Heart left ventricle (tissue), 16 donors: Measurements from ENCODE around the gene STARD13. TPM values are rescaled to one million over a fixed set of nuclear protein-coding genes. Genes with fewer than 3 reads are reported as not detected.
A peak's percentile ranks its signal among the peaks of the same experiment; 100 is the strongest.

ENCODE experiments used
- ATAC-seq, 4 donors: fragments of 200-7000 bp; cut with Tn5 transposase; one replicate each; pipeline ENCODE4 v1.9.1; 2020 to 2022; ENCODE audit warnings: moderate library complexity in 4 of 4, mild to moderate bottlenecking in 3 of 4, moderate number of reproducible peaks in 1 of 4
- DNase-seq, 5 donors: peaks; one replicate each; pipeline ENCODE4 v3.0.0-alpha.2; 2020
- H3K27ac ChIP-seq, 12 donors: fragments of 200-600 bp; sonication (generic) in 4 of 12; one replicate each; pipeline versions ENCODE4 v1.5.0 to v1.8.0; 2016 to 2022; ENCODE audit warnings: mild to moderate bottlenecking in 2 of 12
- H3K27me3 ChIP-seq, 9 donors: fragments of 200-600 bp; sonication (generic) in 2 of 9; one replicate each; pipeline versions ENCODE4 v1.5.1 to v1.8.0; 2016 to 2022; ENCODE audit warnings: mild to moderate bottlenecking in 3 of 9
- H3K36me3 ChIP-seq, 9 donors: fragments of 200-600 bp; sonication (generic) in 2 of 9; one replicate each; pipeline versions ENCODE4 v1.5.0 to v1.8.0; 2018 to 2022; ENCODE audit warnings: mild to moderate bottlenecking in 2 of 9
- H3K4me1 ChIP-seq, 12 donors: fragments of 200-600 bp; sonication (generic) in 4 of 12; one replicate each; pipeline versions ENCODE4 v1.5.0 to v1.8.0; 2016 to 2022; ENCODE audit warnings: mild to moderate bottlenecking in 3 of 12
- H3K4me3 ChIP-seq, 12 donors: fragments of 200-600 bp; sonication (generic) in 4 of 12; one replicate each; pipeline versions ENCODE4 v1.5.0 to v1.8.0; 2017 to 2022; ENCODE audit warnings: mild to moderate bottlenecking in 9 of 12, moderate library complexity in 4 of 12
- H3K9me3 ChIP-seq, 12 donors: fragments of 200-600 bp; sonication (generic) in 4 of 12; one replicate each; pipeline versions ENCODE4 v1.5.0 to v1.8.0; 2016 to 2022; ENCODE audit warnings: mild to moderate bottlenecking in 1 of 12
- POLR2A ChIP-seq, 2 donors: fragments of 450-650 bp; IDR thresholded peaks; one replicate each; pipeline ENCODE4 v1.6.1; 2017; ENCODE audit warnings: antibody characterized with exemption in 2 of 2, mild to moderate bottlenecking in 2 of 2, moderate library complexity in 2 of 2
- WGBS, 4 donors: extraction: QIAGEN DNeasy Blood & Tissue Kit in 2 of 4; methylation state at CpG; one replicate each; pipeline versions ENCODE4 v1.1.5 to v1.1.7; 2013 to 2018; 5-methylcytosine and 5-hydroxymethylcytosine counted together
- intact Hi-C, 10 donors: fragments of 100-400 bp; cut with DNase I; formaldehyde crosslinking; loops; one replicate each; pipeline versions ENCODE4 v1.11.1 to v1.14.2; 2022
- polyA plus RNA-seq, 2 donors: library from polyadenylated mRNA; stranded (reverse); fragments of 200-250 nt; gene quantifications; one replicate each; pipeline ENCODE4 v1.2.3, GENCODE V29; 2013
- total RNA-seq, 9 donors: library from RNA; depleted of rRNA in 2 of 9; stranded (reverse); fragments of >200 nt in 2 of 9; fragmentation: NEBNext Ultra II Directional in 3 of 9; extraction: Animal tissue kit (Norgen Biotek cat#: 25700) in 3 of 9; gene quantifications; one replicate each; pipeline versions ENCODE4 v1.1.0 to v1.2.4, GENCODE V29; 2016 to 2023
- TF ChIP-seq, protein P1 (sequence below), 12 donors: fragments of 200-600 bp; sonication (generic) in 4 of 12; IDR thresholded peaks; one replicate each; pipeline versions ENCODE4 v1.5.0 to v1.8.0; 2018 to 2022; ENCODE audit warnings: antibody characterized with exemption in 12 of 12, mild to moderate bottlenecking in 5 of 12
- donor health status: ischemic (EF 13 %, LVEDD 7.1; RV severe dilation, severe dysfunction).
- donor health status: healthy with polysubstance abuse.
- donor health status: DM: no; HTN: yes; CAD: no.
- donor health status: DM: no; HTN: no; CAD: no.
- donor health status: ischemic (EF 25% LVEDD 6.9; RV normal size, moderate dysfunction).
- donor health status: ischemic (EF 25% LVEDD 5.7; RV mildly dilated, moderate dysfunction).
- donor health status: healthy.
- donor health status: DM: yes; HTN: yes; CAD: no.
- donor health status: ischemic (EF 35%, LVEDD 5.7; RV mildly dilated, moderate dysfunction).
- donor health status: nonischemic (EF 11% LVEDD 7.7; RV severe dilation, severe dysfunction).
- donor health status: DM: yes; HTN: yes; CAD: no.
- donor health status: PGD.
- donor health status: ischemic (EF 29% LVEDD 5.4; RV normal size, mild dysfunction).
- donor health status: nonischemic (EF 23%, LVEDD 6.1; RV moderate dilation, normal function).

STARD13 gene
- total and polyA plus RNA-seq, 11 donors: 9.3 to 39.2 (median 28.3) TPM

GRCh38 chr13:33303855-33304597 lies 18.5 kb upstream of the STARD13 start:
- Histone ChIP-seq H3K4me3 (no peak overlapping the region), H3K27me3 (no peaks in the 10 kb centered on the region), H3K27ac (no peak overlapping the region), H3K4me1 (peaks cover 0 to 7% (median 0%) of the 10 kb centered on the region in 12 donors), H3K9me3 (peaks cover 0 to 2% (median 0%) of the 10 kb centered on the region in 12 donors), H3K36me3 (no peaks in the 10 kb centered on the region)
- ATAC-seq (no peak), DNase-seq (no peak)
- no peak for TF ChIP-seq POLR2A (IDR thresholded peaks at IDR 0.05)
- TF ChIP-seq, protein P1, sequence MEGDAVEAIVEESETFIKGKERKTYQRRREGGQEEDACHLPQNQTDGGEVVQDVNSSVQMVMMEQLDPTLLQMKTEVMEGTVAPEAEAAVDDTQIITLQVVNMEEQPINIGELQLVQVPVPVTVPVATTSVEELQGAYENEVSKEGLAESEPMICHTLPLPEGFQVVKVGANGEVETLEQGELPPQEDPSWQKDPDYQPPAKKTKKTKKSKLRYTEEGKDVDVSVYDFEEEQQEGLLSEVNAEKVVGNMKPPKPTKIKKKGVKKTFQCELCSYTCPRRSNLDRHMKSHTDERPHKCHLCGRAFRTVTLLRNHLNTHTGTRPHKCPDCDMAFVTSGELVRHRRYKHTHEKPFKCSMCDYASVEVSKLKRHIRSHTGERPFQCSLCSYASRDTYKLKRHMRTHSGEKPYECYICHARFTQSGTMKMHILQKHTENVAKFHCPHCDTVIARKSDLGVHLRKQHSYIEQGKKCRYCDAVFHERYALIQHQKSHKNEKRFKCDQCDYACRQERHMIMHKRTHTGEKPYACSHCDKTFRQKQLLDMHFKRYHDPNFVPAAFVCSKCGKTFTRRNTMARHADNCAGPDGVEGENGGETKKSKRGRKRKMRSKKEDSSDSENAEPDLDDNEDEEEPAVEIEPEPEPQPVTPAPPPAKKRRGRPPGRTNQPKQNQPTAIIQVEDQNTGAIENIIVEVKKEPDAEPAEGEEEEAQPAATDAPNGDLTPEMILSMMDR (IDR thresholded peaks at IDR 0.05): no peak
- WGBS, 4 donors: 68 to 74% (median 73%) methylated on average over 3 of the region's 3 CpGs
- intact Hi-C loops: no loop called here

DNA sequence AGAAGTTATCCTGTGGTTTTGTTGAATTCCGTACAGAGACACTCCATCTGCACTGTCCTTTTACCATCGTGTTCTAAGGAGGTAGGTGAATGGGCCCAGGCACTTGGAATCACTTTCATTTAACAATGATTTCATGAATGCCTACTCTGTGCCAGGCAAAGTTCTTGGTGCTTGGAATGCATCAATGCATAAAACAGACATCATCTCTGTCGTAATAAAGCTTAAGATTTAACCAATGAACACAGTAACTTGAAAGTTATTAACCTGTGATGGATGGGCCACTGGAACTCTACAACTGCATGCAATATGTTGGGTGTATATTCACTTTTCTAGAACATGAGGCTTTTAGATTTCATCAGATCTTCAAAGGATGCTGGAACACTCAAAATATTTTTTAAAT lies 14.1 kb upstream of the STARD13 start:
- H3K27me3 ChIP-seq: no peaks in the 10 kb centered on the region
- H3K27ac ChIP-seq: no peak overlapping the region
- no peaks in the 10 kb centered on the region for H3K4me1 ChIP-seq
- H3K9me3 ChIP-seq: no peaks in the 10 kb centered on the region
- ATAC-seq: no peak
- no peak overlapping the region for H3K4me3 ChIP-seq
- DNase-seq: no peak
- intact Hi-C loops: loop anchor here in 1 of 10 donors (5.0 kb wide), 1 partner anchor 33 kb away; no protein-coding TSS in a partner anchor
- TF ChIP-seq, protein P1 (IDR thresholded peaks at IDR 0.05): no peak
- TF ChIP-seq POLR2A (IDR thresholded peaks at IDR 0.05): no peak
- H3K36me3 ChIP-seq: no peaks in the 10 kb centered on the region
- WGBS, 4 donors: 83 to 87% (median 85%) methylated on average over 3 of the region's 3 CpGs

GRCh38 chr13:33296793-33297425 lies 11.4 kb upstream of the STARD13 start:
- Histone ChIP-seq H3K9me3 (no peaks in the 10 kb centered on the region), H3K36me3 (no peaks in the 10 kb centered on the region), H3K27ac (no peak overlapping the region), H3K27me3 (no peaks in the 10 kb centered on the region), H3K4me1 (peaks cover 0 to 8% (median 0%) of the 10 kb centered on the region in 12 donors), H3K4me3 (no peak overlapping the region)
- WGBS, 4 donors: 93 to 96% (median 93%) methylated on average over 7 of the region's 7 CpGs
- TF ChIP-seq, protein P1 (IDR thresholded peaks at IDR 0.05): no peak
- TF ChIP-seq POLR2A (IDR thresholded peaks at IDR 0.05): no peak
- no peak for ATAC-seq
- intact Hi-C loops: loop anchor here in 1 of 10 donors (5.0 kb wide), 1 partner anchor 35 kb away; no protein-coding TSS in a partner anchor
- DNase-seq: no peak

GRCh38 chr13:33292712-33293111 lies 7.2 kb upstream of the STARD13 start:
- peak in 1 of 4 donors; percentile 32 for ATAC-seq
- DNase-seq: no peak

More at GRCh38 chr13:33292712-33293111, 7.2 kb upstream of the STARD13 start:
- Histone ChIP-seq H3K27ac (peak overlapping the region in 2 of 12 donors; percentile 11 to 14), H3K36me3 (no peaks in the 10 kb centered on the region), H3K4me3 (peak overlapping the region in 11 of 12 donors; percentile 5 to 44 (median 24)), H3K4me1 (peaks cover 0 to 22% (median 6%) of the 10 kb centered on the region in 12 donors), H3K27me3 (no peaks in the 10 kb centered on the region), H3K9me3 (no peaks in the 10 kb centered on the region)
- intact Hi-C loops: no loop called here
- 60 to 77% (median 69%) methylated on average over 6 of the region's 6 CpGs for WGBS, 4 donors
- TF ChIP-seq, protein P1 (IDR thresholded peaks at IDR 0.05): no peak
- TF ChIP-seq POLR2A (IDR thresholded peaks at IDR 0.05): no peak
